ENCODE results near the gene EVA1A.
"Not testable (repeated sequence)": the region's sequence is repeated elsewhere in the genome, so short reads cannot be mapped to it uniquely, and the experiment has no call there.

The EVA1A gene

GRCh38 chr2:75483878-75484277 lies 76.9 kb downstream of the EVA1A start:
- no peak for DNase-seq (ENCODE audit: low read depth in 2 of 2)

- DNase-seq (ENCODE audit: low read depth in 2 of 2), result no peak
These were observed 78.3 kb downstream of the EVA1A start for GRCh38 chr2:75482398-75482797.

- no peak for DNase-seq (ENCODE audit: low read depth in 2 of 2)
These were observed 79.5 kb downstream of the EVA1A start for GRCh38 chr2:75480971-75481836.

GRCh38 chr2:75477696-75478095 lies 83.0 kb downstream of the EVA1A start:
- not testable (repeated sequence) for DNase-seq (ENCODE audit: low read depth in 2 of 2)

GRCh38 chr2:75476761-75477160 lies 84.0 kb downstream of the EVA1A start:
- DNase-seq (ENCODE audit: low read depth in 2 of 2), result no peak

GRCh38 chr2:75475976-75476375 lies 84.8 kb downstream of the EVA1A start:
- no peak for DNase-seq (ENCODE audit: low read depth in 2 of 2)

GRCh38 chr2:75475049-75475448 lies 85.7 kb downstream of the EVA1A start:
- no peak for DNase-seq (ENCODE audit: low read depth in 2 of 2)

- DNase-seq (ENCODE audit: low read depth in 2 of 2), result no peak
These were observed 86.6 kb downstream of the EVA1A start for GRCh38 chr2:75474115-75474514.

- DNase-seq (ENCODE audit: low read depth in 2 of 2), result no peak
These were observed 93.9 kb downstream of the EVA1A start for GRCh38 chr2:75466708-75467311.

- no peak for DNase-seq (ENCODE audit: low read depth in 2 of 2)
These were observed 95.3 kb downstream of the EVA1A start for GRCh38 chr2:75465317-75465984.

GRCh38 chr2:75464348-75464946 lies 96.3 kb downstream of the EVA1A start:
- DNase-seq (ENCODE audit: low read depth in 2 of 2), result no peak

- DNase-seq (ENCODE audit: low read depth in 2 of 2), result no peak
These were observed 98.0 kb downstream of the EVA1A start for GRCh38 chr2:75462721-75463120.

GRCh38 chr2:75462206-75462605 lies 98.5 kb downstream of the EVA1A start:
- no peak for DNase-seq (ENCODE audit: low read depth in 2 of 2)

GRCh38 chr2:75460630-75461029 lies 100.1 kb downstream of the EVA1A start:
- no peak for DNase-seq (ENCODE audit: low read depth in 2 of 2)

GRCh38 chr2:75459565-75460310 lies 101.0 kb downstream of the EVA1A start:
- DNase-seq (ENCODE audit: low read depth in 2 of 2), result no peak

- DNase-seq (ENCODE audit: low read depth in 2 of 2), result no peak
These were observed 102.5 kb downstream of the EVA1A start for GRCh38 chr2:75458201-75458600.

- DNase-seq (ENCODE audit: low read depth in 2 of 2), result no peak
These were observed 103.9 kb downstream of the EVA1A start for GRCh38 chr2:75456825-75457224.

GRCh38 chr2:75456111-75456510 lies 104.6 kb downstream of the EVA1A start:
- no peak for DNase-seq (ENCODE audit: low read depth in 2 of 2)

- DNase-seq (ENCODE audit: low read depth in 2 of 2), result no peak
These were observed 106.5 kb downstream of the EVA1A start for GRCh38 chr2:75454241-75454620.

- no peak for DNase-seq (ENCODE audit: low read depth in 2 of 2)
These were observed 107.1 kb downstream of the EVA1A start for GRCh38 chr2:75453384-75454240.

- no peak for DNase-seq (ENCODE audit: low read depth in 2 of 2)
These were observed 110.7 kb downstream of the EVA1A start for GRCh38 chr2:75450068-75450467.

All from stimulated activated CD8-positive, alpha-beta memory T cell treated with anti-CD3 and anti-CD28 coated beads, Interleukin-2, amount 100 ng/mL, for 1 hour (primary cell).